HepG2 (cell line): ENCODE results near the gene MGAT2. TPM values are rescaled to one million over a fixed set of nuclear protein-coding genes. Genes with fewer than 3 reads are reported as not detected.

Source experiments
- ASH2L ChIP-seq: fragments of 300-600, 200-600 bp; sonication (generic); IDR thresholded peaks from 2 replicates; pipeline ENCODE4 v1.7.0; 2017; ENCODE audit warnings: low read depth, mild to moderate bottlenecking, moderate library complexity, mixed read lengths, low read length; ENCODE audit not compliant: insufficient read length
- ELF1 ChIP-seq: sonication (generic); formaldehyde crosslinking; IDR thresholded peaks from 2 replicates; pipeline ENCODE4 v1.4.0; 2020; ENCODE audit warnings: missing genetic modification reagents
- KLF11 ChIP-seq: IDR thresholded peaks from 2 replicates; pipeline ENCODE4 v1.6.1; 2016; ENCODE audit warnings: missing compliant biosample characterization
- SMYD3 ChIP-seq: sonication (generic); formaldehyde crosslinking; IDR thresholded peaks from 2 replicates; pipeline ENCODE4 v1.8.1; 2023; ENCODE audit warnings: mild to moderate bottlenecking, missing genetic modification reagents
- SP4 ChIP-seq: sonication (generic); formaldehyde crosslinking; IDR thresholded peaks from 2 replicates; pipeline ENCODE4 v1.8.1; 2023; ENCODE audit warnings: mild to moderate bottlenecking, missing genetic modification reagents
- TEAD3 ChIP-seq: optimal IDR thresholded peaks from 2 replicates; pipeline ENCODE3; 2016; ENCODE audit warnings: borderline replicate concordance
- YEATS4 ChIP-seq: sonication (generic); formaldehyde crosslinking; IDR thresholded peaks from 2 replicates; pipeline ENCODE4 v1.4.0; 2020; ENCODE audit warnings: missing genetic modification reagents, borderline replicate concordance
- ZNF260 ChIP-seq: sonication (generic); formaldehyde crosslinking; IDR thresholded peaks from 2 replicates; pipeline ENCODE4 v1.4.0; 2020; ENCODE audit warnings: missing genetic modification reagents, low read depth, mild to moderate bottlenecking, borderline replicate concordance
- ZNF724P ChIP-seq: sonication (generic); formaldehyde crosslinking; IDR thresholded peaks from 2 replicates; pipeline ENCODE4 v1.8.0; 2022; ENCODE audit warnings: missing genetic modification reagents, borderline replicate concordance
- ZNF737 ChIP-seq: sonication (generic); formaldehyde crosslinking; IDR thresholded peaks from 2 replicates; pipeline ENCODE4 v1.5.0; 2020; ENCODE audit warnings: missing genetic modification reagents, mild to moderate bottlenecking, borderline replicate concordance
- ZNF747 ChIP-seq: sonication (generic); formaldehyde crosslinking; IDR thresholded peaks from 2 replicates; pipeline ENCODE4 v1.8.1; 2023; ENCODE audit warnings: missing genetic modification reagents, mild to moderate bottlenecking, borderline replicate concordance
- ZNF83 ChIP-seq: sonication (generic); formaldehyde crosslinking; IDR thresholded peaks from 2 replicates; pipeline ENCODE4 v1.4.0; 2020; ENCODE audit warnings: missing genetic modification reagents, mild to moderate bottlenecking, borderline replicate concordance
- polyA plus RNA-seq, 8 experiments: library from polyadenylated mRNA; depleted of rRNA in 3 of 8; stranded (reverse) in 7 of 8; unstranded in 1 of 8; fragments of >200 nt; fragmentation: Illumina TruSeq in 4 of 8; extraction: Trizol in 4 of 8; gene quantifications; 2 replicates each; pipeline versions ENCODE4 v1.2.1 to v1.2.3, GENCODE V29; 2011 to 2016; ENCODE audit warnings: low read depth in 4 of 8, missing spikeins in 1 of 8, mixed read lengths in 1 of 8; ENCODE audit not compliant: insufficient read depth in 1 of 8
- total RNA-seq, 5 experiments: library from RNA; depleted of rRNA; stranded (reverse); fragments of >200 nt; fragmentation: Illumina TruSeq; extraction: Trizol; gene quantifications; 2 replicates each; pipeline ENCODE4 v1.2.3, GENCODE V29; 2016; ENCODE audit warnings: low read depth in 1 of 5
- TF ChIP-seq, protein P1 (sequence below): sonication (generic); formaldehyde crosslinking; conservative IDR thresholded peaks from 2 replicates; pipeline ENCODE4 v1.8.0; 2022; ENCODE audit warnings: missing genetic modification reagents
- TF ChIP-seq, protein P2 (sequence below): sonication (generic); formaldehyde crosslinking; conservative IDR thresholded peaks from 2 replicates; pipeline ENCODE4 v1.4.0; 2020; ENCODE audit warnings: missing genetic modification reagents
- TF ChIP-seq, protein P3 (sequence below): sonication (generic); formaldehyde crosslinking; IDR thresholded peaks from 2 replicates; pipeline ENCODE4 v1.5.0; 2020; ENCODE audit warnings: missing genetic modification reagents
- TF ChIP-seq, protein P4 (sequence below): sonication (generic); formaldehyde crosslinking; IDR thresholded peaks from 2 replicates; pipeline ENCODE4 v1.4.0; 2020; ENCODE audit warnings: missing genetic modification reagents, mild to moderate bottlenecking, borderline replicate concordance
- TF ChIP-seq, protein P5 (sequence below): IDR thresholded peaks from 2 replicates; pipeline ENCODE4 v1.6.1; 2016; ENCODE audit warnings: low read depth

MGAT2 gene
- total and polyA plus RNA-seq, 2 of the 13 experiments (the other 11 are each of a cell fraction or from before 2014, with no cell fraction given): 12.9 to 51.9 TPM

DNA sequence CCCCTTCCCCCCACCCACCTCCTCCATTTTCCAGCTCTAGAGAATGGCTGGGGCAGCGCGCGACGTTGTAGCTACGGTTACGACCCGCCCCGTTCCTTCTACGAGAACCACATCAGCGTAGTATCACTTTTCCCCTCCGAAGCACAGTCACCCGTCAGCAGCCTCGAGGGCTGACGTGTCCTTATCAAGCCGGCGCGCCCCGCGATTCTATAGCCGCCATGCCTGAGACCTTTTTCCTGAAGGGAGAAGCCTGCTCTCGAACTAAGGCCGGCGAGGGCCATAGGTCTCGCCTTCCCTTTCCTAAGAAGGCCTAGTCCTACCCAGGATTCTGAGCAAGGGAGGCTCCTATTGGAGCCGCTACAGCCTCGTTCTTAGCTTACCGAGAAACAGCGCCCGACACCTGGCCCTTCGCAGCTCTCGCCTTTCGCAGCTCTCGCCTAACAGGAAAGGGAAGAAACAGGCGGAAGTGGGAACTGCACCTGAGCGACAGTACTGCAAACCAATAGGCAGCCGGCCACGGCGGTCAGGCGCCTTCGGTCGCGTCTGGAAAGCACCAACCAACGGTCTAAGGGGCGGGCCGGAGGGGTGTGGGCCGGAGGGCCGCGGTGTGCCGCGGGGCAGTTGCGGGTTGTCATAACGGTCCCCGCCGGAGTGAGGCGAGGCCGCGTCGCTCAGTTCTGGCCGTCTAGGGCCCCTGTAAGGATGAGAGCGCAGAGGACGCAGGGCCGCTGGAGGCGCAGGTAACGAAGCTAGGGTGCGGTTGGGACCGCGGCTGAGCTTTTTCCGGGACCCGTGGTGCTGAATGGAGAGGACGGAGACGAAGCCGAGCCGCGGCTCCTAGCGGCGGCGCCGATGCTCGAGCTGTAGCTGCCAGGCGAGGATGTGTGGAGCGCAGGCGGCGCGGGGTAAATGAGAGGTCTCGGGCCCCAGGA lies at the start of gene MGAT2, which contains the start of gene RPL36AL (continued):
- TF ChIP-seq, protein P1, sequence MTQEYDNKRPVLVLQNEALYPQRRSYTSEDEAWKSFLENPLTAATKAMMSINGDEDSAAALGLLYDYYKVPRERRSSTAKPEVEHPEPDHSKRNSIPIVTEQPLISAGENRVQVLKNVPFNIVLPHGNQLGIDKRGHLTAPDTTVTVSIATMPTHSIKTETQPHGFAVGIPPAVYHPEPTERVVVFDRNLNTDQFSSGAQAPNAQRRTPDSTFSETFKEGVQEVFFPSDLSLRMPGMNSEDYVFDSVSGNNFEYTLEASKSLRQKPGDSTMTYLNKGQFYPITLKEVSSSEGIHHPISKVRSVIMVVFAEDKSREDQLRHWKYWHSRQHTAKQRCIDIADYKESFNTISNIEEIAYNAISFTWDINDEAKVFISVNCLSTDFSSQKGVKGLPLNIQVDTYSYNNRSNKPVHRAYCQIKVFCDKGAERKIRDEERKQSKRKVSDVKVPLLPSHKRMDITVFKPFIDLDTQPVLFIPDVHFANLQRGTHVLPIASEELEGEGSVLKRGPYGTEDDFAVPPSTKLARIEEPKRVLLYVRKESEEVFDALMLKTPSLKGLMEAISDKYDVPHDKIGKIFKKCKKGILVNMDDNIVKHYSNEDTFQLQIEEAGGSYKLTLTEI (CRISPR knock-in tag): no peak
- TF ChIP-seq, protein P2, sequence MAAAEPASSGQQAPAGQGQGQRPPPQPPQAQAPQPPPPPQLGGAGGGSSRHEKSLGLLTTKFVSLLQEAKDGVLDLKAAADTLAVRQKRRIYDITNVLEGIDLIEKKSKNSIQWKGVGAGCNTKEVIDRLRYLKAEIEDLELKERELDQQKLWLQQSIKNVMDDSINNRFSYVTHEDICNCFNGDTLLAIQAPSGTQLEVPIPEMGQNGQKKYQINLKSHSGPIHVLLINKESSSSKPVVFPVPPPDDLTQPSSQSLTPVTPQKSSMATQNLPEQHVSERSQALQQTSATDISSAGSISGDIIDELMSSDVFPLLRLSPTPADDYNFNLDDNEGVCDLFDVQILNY (CRISPR knock-in tag): no peak; the same call in 1 of the 2 replicates
- TF ChIP-seq ZNF747 (CRISPR knock-in tag) (0 out of 2 replicates have a peak, but pooled peaks have one; percentile 3), SP4 (CRISPR knock-in tag) (0 out of 2 replicates have a peak, but pooled peaks have one; percentile 22), ZNF260 (CRISPR knock-in tag) (no peak), KLF11 (CRISPR knock-in tag) (peak; percentile 48; the same call in 1 of the 2 replicates), TEAD3 (CRISPR knock-in tag) (peak; percentile 7), ZNF724P (CRISPR knock-in tag) (0 out of 2 replicates have a peak, but pooled peaks have one; percentile 28), ZNF83 (CRISPR knock-in tag) (peak; percentile 70; the same call in 1 of the 2 replicates), YEATS4 (CRISPR knock-in tag) (peak; percentile 82; the same call in 1 of the 2 replicates), SMYD3 (CRISPR knock-in tag) (no peak), ELF1 (CRISPR knock-in tag) (peak; percentile 93), ZNF737 (CRISPR knock-in tag) (no peak), ASH2L (peak; percentile 92)
- TF ChIP-seq, protein P3, sequence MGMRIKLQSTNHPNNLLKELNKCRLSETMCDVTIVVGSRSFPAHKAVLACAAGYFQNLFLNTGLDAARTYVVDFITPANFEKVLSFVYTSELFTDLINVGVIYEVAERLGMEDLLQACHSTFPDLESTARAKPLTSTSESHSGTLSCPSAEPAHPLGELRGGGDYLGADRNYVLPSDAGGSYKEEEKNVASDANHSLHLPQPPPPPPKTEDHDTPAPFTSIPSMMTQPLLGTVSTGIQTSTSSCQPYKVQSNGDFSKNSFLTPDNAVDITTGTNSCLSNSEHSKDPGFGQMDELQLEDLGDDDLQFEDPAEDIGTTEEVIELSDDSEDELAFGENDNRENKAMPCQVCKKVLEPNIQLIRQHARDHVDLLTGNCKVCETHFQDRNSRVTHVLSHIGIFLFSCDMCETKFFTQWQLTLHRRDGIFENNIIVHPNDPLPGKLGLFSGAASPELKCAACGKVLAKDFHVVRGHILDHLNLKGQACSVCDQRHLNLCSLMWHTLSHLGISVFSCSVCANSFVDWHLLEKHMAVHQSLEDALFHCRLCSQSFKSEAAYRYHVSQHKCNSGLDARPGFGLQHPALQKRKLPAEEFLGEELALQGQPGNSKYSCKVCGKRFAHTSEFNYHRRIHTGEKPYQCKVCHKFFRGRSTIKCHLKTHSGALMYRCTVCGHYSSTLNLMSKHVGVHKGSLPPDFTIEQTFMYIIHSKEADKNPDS (CRISPR knock-in tag): peak; percentile 37; the same call in 1 of the 2 replicates
- TF ChIP-seq, protein P4, sequence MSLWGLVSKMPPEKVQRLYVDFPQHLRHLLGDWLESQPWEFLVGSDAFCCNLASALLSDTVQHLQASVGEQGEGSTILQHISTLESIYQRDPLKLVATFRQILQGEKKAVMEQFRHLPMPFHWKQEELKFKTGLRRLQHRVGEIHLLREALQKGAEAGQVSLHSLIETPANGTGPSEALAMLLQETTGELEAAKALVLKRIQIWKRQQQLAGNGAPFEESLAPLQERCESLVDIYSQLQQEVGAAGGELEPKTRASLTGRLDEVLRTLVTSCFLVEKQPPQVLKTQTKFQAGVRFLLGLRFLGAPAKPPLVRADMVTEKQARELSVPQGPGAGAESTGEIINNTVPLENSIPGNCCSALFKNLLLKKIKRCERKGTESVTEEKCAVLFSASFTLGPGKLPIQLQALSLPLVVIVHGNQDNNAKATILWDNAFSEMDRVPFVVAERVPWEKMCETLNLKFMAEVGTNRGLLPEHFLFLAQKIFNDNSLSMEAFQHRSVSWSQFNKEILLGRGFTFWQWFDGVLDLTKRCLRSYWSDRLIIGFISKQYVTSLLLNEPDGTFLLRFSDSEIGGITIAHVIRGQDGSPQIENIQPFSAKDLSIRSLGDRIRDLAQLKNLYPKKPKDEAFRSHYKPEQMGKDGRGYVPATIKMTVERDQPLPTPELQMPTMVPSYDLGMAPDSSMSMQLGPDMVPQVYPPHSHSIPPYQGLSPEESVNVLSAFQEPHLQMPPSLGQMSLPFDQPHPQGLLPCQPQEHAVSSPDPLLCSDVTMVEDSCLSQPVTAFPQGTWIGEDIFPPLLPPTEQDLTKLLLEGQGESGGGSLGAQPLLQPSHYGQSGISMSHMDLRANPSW (CRISPR knock-in tag): no peak
- TF ChIP-seq, protein P5, sequence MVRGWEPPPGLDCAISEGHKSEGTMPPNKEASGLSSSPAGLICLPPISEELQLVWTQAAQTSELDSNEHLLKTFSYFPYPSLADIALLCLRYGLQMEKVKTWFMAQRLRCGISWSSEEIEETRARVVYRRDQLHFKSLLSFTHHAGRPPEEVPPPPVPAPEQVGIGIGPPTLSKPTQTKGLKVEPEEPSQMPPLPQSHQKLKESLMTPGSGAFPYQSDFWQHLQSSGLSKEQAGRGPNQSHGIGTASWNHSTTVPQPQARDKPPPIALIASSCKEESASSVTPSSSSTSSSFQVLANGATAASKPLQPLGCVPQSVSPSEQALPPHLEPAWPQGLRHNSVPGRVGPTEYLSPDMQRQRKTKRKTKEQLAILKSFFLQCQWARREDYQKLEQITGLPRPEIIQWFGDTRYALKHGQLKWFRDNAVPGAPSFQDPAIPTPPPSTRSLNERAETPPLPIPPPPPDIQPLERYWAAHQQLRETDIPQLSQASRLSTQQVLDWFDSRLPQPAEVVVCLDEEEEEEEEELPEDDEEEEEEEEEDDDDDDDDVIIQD (CRISPR knock-in tag): peak; percentile 9; the same call in 1 of the 2 replicates
